Measurements from ENCODE around the gene RASGRP1. TPM values are rescaled to one million over a fixed set of nuclear protein-coding genes. Genes with fewer than 3 reads are reported as not detected.

Gene RASGRP1
- total RNA-seq, 1 donor from 2014 or later, result 3.5 TPM

- H3K4me3 ChIP-seq (ENCODE audit: low read depth, low read length), result no peak overlapping the region
- TF ChIP-seq CTCF (conservative IDR thresholded peaks at IDR 0.05; ENCODE audit: low read depth, low read length), result no peak
- DNase-seq (ENCODE audit: low read depth), result no peak
Observed at GRCh38 chr15:38477637-38478036, 87.0 kb downstream of the RASGRP1 start.

- no peak for DNase-seq (ENCODE audit: low read depth)
- no peak overlapping the region for H3K4me3 ChIP-seq (ENCODE audit: low read depth, low read length)
- TF ChIP-seq CTCF (conservative IDR thresholded peaks at IDR 0.05; ENCODE audit: low read depth, low read length), result no peak
Observed at GRCh38 chr15:38476120-38476519, 88.5 kb downstream of the RASGRP1 start.

GRCh38 chr15:38475361-38475760 is 89.3 kb downstream of the RASGRP1 start:
- H3K4me3 ChIP-seq (ENCODE audit: low read depth, low read length), result no peak overlapping the region
- no peak for DNase-seq (ENCODE audit: low read depth)
- TF ChIP-seq CTCF (conservative IDR thresholded peaks at IDR 0.05; ENCODE audit: low read depth, low read length), result no peak

GRCh38 chr15:38474155-38474757 is 90.4 kb downstream of the RASGRP1 start:
- peak; percentile 88 for TF ChIP-seq CTCF (conservative IDR thresholded peaks at IDR 0.05; ENCODE audit: low read depth, low read length)
- no peak overlapping the region for H3K4me3 ChIP-seq (ENCODE audit: low read depth, low read length)
- DNase-seq (ENCODE audit: low read depth), result peak; percentile 26

- no peak overlapping the region for H3K4me3 ChIP-seq (ENCODE audit: low read depth, low read length)
- no peak for DNase-seq (ENCODE audit: low read depth)
- TF ChIP-seq CTCF (conservative IDR thresholded peaks at IDR 0.05; ENCODE audit: low read depth, low read length), result no peak
Observed at GRCh38 chr15:38471974-38472373, 92.6 kb downstream of the RASGRP1 start.

GRCh38 chr15:38470816-38471215 is 93.8 kb downstream of the RASGRP1 start:
- H3K4me3 ChIP-seq (ENCODE audit: low read depth, low read length), result no peak overlapping the region
- no peak for DNase-seq (ENCODE audit: low read depth)
- TF ChIP-seq CTCF (conservative IDR thresholded peaks at IDR 0.05; ENCODE audit: low read depth, low read length), result no peak

- H3K4me3 ChIP-seq (ENCODE audit: low read depth, low read length), result no peak overlapping the region
- TF ChIP-seq CTCF (conservative IDR thresholded peaks at IDR 0.05; ENCODE audit: low read depth, low read length), result no peak
- no peak for DNase-seq (ENCODE audit: low read depth)
Observed at GRCh38 chr15:38464675-38465074, 99.9 kb downstream of the RASGRP1 start.

Data from epithelial cell of proximal tubule (primary cell).